ENCODE results near the gene INHBC.
"Not testable (repeated sequence)": the region's sequence is repeated elsewhere in the genome, so short reads cannot be mapped to it uniquely, and the experiment has no call there.

INHBC gene

GRCh38 chr12:57434517-57435223 lies at the start of gene INHBC:
TSS of gene INHBC (plus strand) at chr12:57434784. CDS start at chr12:57434887, 103 bp downstream.
- no peak for DNase-seq

- no peak for DNase-seq
Observed at GRCh38 chr12:57385586-57385985, 49.0 kb upstream of the INHBC start.

- DNase-seq, result no peak
Observed at GRCh38 chr12:57386187-57386720, 48.3 kb upstream of the INHBC start.

- no peak for DNase-seq
Observed at GRCh38 chr12:57388425-57388824, 46.2 kb upstream of the INHBC start.

GRCh38 chr12:57389033-57389432 lies 45.6 kb upstream of the INHBC start:
- DNase-seq, result no peak

GRCh38 chr12:57390174-57390573 lies 44.4 kb upstream of the INHBC start:
- no peak for DNase-seq

GRCh38 chr12:57395121-57395520 lies 39.5 kb upstream of the INHBC start:
- no peak for DNase-seq

- DNase-seq, result no peak
Observed at GRCh38 chr12:57397441-57397840, 37.1 kb upstream of the INHBC start.

- not testable (repeated sequence) for DNase-seq
Observed at GRCh38 chr12:57399718-57400463, 34.7 kb upstream of the INHBC start.

- no peak for DNase-seq
Observed at GRCh38 chr12:57401165-57401564, 33.4 kb upstream of the INHBC start.

- not testable (repeated sequence) for DNase-seq
Observed at GRCh38 chr12:57402156-57402555, 32.4 kb upstream of the INHBC start.

- no peak for DNase-seq
Observed at GRCh38 chr12:57404966-57405640, 29.5 kb upstream of the INHBC start.

GRCh38 chr12:57410534-57410933 lies 24.1 kb upstream of the INHBC start:
- DNase-seq, result no peak

GRCh38 chr12:57414160-57414559 lies 20.4 kb upstream of the INHBC start:
- not testable (repeated sequence) for DNase-seq

GRCh38 chr12:57415088-57415487 lies 19.5 kb upstream of the INHBC start:
- no peak for DNase-seq

- DNase-seq, result no peak
Observed at GRCh38 chr12:57416039-57416996, 18.3 kb upstream of the INHBC start.

- DNase-seq, result no peak
Observed at GRCh38 chr12:57418255-57418654, 16.3 kb upstream of the INHBC start.

- DNase-seq, result no peak
Observed at GRCh38 chr12:57419495-57419894, 15.1 kb upstream of the INHBC start.

- DNase-seq, result no peak
Observed at GRCh38 chr12:57420482-57420881, 14.1 kb upstream of the INHBC start.

GRCh38 chr12:57426948-57427347 lies 7.6 kb upstream of the INHBC start:
- not testable (repeated sequence) for DNase-seq

- DNase-seq, result no peak
Observed at GRCh38 chr12:57428965-57429364, 5.6 kb upstream of the INHBC start.

- DNase-seq, result no peak
Observed at GRCh38 chr12:57429473-57430111, 5.0 kb upstream of the INHBC start.
